Uterus (tissue), 2 donors: ENCODE results near the gene NSD2.

Experiments
- CTCF ChIP-seq, 4 experiments: fragments of 200-600 bp in 2 of 4; fragments of 450-650 bp in 2 of 4; sonication (generic) in 2 of 4; IDR thresholded peaks; one replicate each; pipeline ENCODE4 v1.5.1; 2016 to 2019; ENCODE audit warnings: antibody characterized with exemption in 4 of 4, mild to moderate bottlenecking in 2 of 4, moderate library complexity in 1 of 4
- POLR2A ChIP-seq, 2 donors: fragments of 450-650 bp; IDR thresholded peaks; one replicate each; pipeline ENCODE4 v1.6.1; 2016; ENCODE audit warnings: antibody characterized with exemption in 2 of 2, mild to moderate bottlenecking in 1 of 2, moderate library complexity in 1 of 2

GRCh38 chr4:2006956-2007653 lies 135.9 kb downstream of the NSD2 start:
- TF ChIP-seq CTCF (IDR thresholded peaks at IDR 0.05) = no peak
- TF ChIP-seq POLR2A (IDR thresholded peaks at IDR 0.05) = no peak
